Dedifferentiated amniotic fluid mesenchymal stem cell (primary cell): ENCODE measurements around the gene TSPAN11.

Experiments
- DNase-seq: peaks from one replicate; pipeline ENCODE4 v3.0.0-alpha.2; 2016; ENCODE audit errors: extremely low spot score

TSPAN11 gene

GRCh38 chr12:30911207-30911606, 15.3 kb upstream of the TSPAN11 start:
- no peak for DNase-seq

- no peak for DNase-seq
Observed at GRCh38 chr12:30913323-30913722, 13.2 kb upstream of the TSPAN11 start.

GRCh38 chr12:30914986-30915591, 11.5 kb upstream of the TSPAN11 start:
- DNase-seq = no peak

DNA sequence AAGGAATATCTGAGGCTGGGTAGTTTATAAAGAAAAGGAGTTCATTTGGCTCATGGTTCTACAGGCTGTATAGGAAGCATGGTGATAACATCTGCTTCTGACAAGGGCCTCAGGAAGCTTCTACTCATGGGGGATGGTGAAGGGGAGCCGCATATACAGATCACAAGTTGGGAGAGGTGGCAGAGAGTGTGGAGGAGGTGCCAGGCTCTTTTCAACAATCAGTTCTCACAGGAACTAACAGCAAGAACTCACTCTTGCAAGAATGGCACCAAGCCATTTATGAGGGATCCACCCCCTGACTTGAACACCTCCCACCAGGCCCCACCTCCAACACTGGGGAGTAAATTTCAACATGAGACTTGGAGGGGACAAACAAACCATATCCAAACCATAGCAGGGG, 3.5 kb upstream of the TSPAN11 start:
- no peak for DNase-seq

DNA sequence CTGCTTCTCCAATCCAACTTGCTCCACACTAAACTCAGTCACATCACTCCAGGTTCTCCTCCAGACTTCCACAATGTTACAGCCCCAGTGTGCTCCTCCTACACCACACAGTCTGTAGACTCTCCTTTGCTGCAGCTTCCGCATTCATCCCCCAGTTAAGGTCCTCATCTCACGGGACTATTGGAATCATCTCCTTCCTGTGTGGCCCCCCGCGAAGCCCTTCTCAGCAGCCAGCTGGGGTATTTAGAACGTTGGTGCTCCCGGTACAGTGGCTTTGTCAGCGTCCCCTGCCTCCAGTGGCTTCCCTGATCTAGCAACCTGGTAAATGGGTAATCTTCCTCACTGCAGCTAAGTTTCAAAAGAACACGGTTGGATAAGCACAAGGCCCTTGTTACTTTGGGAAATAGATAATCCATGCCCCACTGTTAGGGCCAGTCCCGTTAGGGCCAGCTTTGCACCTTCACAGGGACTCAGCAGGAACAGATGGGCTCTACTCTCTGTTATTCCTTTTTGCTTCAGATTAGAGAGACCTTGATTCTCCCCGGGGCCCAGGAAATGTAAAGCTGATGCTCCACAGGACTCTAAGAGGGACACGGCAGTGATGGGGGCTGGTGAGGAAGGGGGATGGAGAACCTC, 823 bp upstream of the TSPAN11 start:
- no peak for DNase-seq

- DNase-seq = no peak
Observed at GRCh38 chr12:30927222-30927611, 669 bp downstream of the TSPAN11 start.

GRCh38 chr12:30928356-30929244, 2.1 kb downstream of the TSPAN11 start:
- DNase-seq = no peak

DNA sequence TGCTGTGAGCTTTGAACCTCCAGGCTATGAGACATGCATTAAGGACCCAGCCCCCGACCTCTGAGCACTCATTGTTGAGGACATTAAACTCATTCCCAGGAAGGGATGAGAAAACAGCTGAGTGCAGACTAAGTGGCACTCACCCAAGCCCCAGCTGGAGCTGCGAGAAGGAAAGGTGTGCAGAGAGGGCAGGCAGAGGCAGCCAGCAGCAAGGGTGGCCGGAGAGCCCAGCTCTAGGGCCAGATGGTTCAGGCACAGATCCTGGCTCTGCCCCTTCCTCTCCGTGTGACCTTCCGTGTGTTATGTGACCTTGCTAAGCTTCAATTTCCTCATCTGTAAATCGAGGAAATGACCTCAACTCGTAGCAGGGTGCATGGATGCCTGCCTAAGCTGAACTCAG, 3.7 kb downstream of the TSPAN11 start:
- no peak for DNase-seq

DNA sequence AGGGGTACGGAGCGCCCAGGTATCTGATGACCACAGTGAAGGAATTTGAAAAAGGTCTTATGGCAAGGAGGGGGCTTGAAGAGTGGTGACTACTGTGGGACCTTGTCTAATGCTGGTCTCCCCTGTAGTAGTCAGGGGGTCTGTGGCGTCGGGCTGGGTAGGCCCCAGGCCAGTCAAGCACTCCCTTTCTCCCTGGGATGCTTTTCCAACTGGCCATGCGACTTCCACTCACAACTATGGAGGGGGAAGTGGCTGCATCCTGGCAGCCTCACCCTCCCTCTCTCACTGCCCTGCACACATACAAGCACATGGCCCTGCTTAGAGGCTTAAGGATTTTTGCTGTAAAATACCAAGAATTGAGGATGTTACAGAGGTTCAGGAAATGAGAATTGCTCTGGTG, 4.1 kb downstream of the TSPAN11 start:
- no peak for DNase-seq

DNA sequence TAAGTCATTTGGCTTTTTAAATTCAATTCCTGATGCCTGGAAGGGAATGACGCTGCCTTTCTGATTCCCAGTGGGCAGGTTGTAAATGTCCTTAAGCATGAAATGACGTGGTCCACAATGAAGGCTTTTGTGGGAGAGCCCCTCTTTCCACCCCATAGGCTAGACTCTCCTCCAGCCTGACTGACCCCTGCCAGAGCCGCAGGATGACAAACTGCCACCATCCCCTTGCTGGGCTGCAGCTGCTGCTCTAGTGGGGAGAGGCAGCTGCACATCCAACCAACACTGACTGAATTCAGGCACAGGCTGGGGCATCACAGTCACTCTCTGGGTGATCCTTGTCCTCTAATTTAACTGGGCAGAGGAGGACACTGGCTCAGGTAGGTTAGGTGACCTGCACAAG, 6.3 kb downstream of the TSPAN11 start:
- DNase-seq = no peak

DNA sequence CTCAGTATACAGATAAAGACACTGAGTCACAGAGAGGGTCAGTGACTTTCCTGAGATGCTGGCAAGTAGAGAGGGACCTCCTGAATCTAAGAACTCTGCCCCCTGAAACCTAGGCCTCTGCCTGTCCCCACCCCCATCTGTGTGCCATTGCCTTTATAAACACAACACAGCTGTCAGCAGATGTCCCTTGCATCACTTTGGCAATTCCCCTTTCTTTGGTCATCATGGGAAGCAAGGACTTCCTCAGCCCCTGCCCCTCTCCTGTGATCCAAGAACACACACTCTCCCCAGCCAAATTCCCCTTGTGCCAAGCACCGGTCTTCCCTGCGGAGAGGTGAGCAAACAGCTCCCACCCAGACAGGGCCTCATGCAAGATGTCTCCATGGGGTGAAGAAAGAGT, 8.3 kb downstream of the TSPAN11 start:
- no peak for DNase-seq

- no peak for DNase-seq
Observed at GRCh38 chr12:30936036-30936435, 9.5 kb downstream of the TSPAN11 start.

DNA sequence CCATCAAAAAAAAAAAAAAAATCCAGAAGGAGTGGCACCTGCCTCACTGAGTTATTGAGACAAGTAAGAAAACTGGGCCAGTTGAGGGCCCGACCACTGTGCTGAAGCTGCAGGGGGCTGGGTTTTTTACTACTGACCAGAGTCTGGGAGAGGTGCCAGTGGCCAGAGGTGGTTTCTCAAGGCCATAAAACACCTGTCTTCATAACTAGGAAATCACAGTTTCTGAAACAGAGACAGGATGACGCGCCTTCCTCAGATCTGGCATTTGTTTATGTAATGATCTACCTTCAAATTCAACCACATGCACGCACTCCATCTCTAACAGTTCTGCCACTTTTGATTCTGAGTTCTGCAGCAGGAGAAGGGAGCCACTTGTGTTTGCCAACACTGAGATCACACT, 12.7 kb downstream of the TSPAN11 start:
- DNase-seq = no peak

- DNase-seq = no peak
Observed at GRCh38 chr12:30942486-30942885, 15.9 kb downstream of the TSPAN11 start.

DNA sequence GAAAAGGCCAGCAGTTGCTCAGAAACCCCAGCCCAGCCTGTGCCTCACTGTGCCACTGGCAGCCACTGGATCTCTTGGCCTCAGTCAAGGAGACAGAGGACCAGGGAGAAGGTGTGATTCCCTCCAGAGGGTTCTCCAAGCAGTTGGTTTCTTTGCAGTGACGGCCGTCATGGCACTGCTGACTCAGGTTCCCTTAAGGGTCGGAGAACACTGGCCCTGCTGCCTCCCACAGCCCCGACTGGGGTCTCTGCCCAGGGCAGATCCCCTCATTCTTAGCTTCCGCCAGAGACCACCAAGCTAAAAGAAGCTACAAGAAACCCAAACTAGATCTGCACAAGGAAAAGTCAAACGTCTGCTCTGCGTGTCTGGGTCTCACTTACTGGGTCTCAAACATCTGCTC, 16.4 kb downstream of the TSPAN11 start:
- no peak for DNase-seq

DNA sequence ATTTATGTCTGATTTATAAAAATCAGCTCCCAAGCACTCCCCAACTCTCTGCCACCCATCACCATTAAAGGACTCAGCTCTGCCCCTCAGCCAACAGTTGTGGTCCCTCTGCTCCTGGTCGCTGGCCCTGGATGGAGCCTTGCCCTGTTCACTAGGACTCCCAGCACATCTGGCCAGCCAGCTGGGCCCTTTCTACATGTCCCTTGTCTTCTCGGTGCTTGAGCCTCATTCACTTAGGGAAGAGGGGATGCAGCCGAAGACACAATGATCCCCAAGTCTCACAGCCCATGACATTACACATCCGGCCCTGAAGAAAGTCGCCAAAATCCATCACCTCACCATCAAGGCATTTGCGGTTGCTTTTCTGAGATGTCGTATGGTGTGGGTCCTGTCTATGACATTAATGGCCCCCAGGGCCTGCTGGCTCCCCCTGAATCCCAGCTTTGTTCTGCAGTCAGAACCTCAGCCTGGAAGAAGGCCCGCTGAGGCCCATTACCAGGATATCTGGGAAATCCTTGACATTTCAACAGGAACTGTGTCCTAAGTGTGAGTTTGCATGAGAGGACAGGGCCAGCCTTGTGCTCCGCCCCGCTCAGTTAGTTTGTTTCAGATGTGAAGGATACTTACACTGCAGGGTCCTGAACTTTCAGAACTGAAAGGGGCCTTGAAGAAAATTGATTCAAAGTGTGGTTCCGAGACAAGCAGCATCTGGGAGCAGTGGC, 19.1 kb downstream of the TSPAN11 start:
- no peak for DNase-seq

GRCh38 chr12:30952015-30952414, 25.5 kb downstream of the TSPAN11 start:
- no peak for DNase-seq

GRCh38 chr12:30953257-30953656, 26.7 kb downstream of the TSPAN11 start:
- no peak for DNase-seq

- DNase-seq = no peak
Observed at GRCh38 chr12:30953951-30954751, 27.6 kb downstream of the TSPAN11 start.

DNA sequence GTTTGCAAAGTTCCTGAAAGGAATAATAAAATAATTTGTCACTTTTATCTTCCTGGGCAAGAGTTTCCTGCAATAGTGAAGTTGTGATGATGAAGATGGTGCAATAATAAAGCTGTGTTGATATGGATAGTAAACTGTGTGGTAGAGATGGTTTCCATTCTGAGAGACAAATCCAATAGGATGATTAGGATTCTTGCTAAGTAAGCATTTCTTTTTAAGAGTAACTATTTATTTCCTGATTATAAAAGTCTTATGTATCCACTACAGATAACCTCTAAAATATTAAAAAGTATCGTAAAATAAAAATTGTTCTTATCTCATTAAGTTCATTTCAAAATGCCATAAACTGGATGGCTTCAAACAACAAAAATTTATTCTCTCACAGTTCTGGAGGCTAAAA, 28.7 kb downstream of the TSPAN11 start:
- DNase-seq = no peak

DNA sequence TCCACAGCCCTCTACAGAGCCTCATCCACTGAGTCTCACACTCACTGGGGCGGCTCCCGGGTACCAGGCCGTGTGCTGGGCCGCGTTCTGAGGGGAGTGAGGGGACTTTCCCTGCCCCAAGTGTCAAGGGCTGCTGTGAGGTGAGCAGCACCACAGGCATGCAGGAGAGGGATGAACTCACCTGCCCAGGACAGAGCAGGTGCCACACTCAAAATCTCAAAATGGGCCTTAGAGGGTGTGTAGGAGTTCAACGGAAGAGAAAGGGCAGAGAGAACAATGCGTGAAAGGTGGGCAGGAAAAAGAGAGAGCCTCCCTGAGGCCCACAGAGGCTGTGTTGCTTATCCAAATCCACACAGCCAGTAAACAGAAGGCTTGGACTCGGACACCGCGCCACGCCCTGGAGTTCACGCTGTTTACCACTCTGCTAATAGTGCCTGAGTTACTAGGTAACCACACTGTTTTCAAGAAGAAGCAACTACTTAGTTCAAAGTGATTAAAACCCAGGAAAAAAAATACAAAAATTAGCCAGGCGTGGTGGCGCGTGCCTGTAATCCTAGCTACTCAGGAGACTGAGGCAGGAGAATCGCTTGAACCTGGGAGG, 32.7 kb downstream of the TSPAN11 start:
- DNase-seq = no peak
